Activated T-helper 1 cell treated with Interleukin-2 at 50 U/mL for 16 hours (primary cell): Measurements from ENCODE around the gene MUC3A.
A peak's percentile ranks its signal among the peaks of the same experiment; 100 is the strongest.

ENCODE experiments used
- DNase-seq: peaks from one replicate; pipeline ENCODE4 v3.0.0-alpha.2; 2020; ENCODE audit warnings: low read depth

The MUC3A gene

GRCh38 chr7:100947792-100948191 lies 1.5 kb upstream of the MUC3A start:
- DNase-seq, result no peak

GRCh38 chr7:100949933-100950443 lies 654 bp downstream of the MUC3A start:
- no peak for DNase-seq

DNA sequence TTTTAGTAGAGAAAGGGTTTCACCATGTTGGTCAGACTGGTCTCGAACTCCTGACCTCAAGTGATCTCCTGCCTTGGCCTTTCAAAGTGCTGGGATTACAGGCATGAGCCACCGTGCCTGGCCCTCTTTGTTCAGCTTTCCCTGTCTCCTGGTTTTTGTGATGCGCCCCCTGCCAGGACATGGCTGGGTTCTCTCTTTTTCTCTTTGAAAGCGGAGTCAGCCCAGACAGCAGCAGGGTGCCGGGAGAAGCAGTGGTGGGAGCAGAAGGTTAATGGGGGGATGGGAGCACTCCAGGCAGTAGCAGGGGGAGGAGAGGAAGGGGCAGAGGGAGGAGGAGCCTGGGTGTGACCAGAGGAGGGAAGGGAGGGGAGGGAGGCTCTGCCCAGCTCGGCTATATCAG lies 1.8 kb downstream of the MUC3A start:
- DNase-seq, result no peak

- no peak for DNase-seq
Measured at GRCh38 chr7:100951888-100952560, 2.7 kb downstream of the MUC3A start.

DNA sequence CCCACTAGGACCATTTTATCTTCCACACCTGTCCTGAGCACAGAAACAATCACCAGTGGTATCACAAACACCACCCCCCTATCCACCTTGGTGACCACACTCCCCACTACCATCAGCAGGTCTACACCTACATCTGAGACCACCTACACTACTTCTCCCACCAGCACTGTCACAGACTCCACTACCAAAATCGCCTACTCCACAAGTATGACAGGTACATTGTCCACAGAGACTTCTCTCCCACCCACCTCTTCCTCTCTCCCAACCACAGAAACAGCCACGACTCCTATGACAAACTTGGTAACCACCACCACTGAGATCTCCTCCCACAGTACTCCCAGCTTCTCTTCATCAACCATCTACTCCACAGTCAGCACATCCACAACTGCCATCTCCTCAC lies 3.3 kb downstream of the MUC3A start:
- DNase-seq, result no peak

GRCh38 chr7:100957832-100958421 lies 8.6 kb downstream of the MUC3A start:
- no peak for DNase-seq

DNA sequence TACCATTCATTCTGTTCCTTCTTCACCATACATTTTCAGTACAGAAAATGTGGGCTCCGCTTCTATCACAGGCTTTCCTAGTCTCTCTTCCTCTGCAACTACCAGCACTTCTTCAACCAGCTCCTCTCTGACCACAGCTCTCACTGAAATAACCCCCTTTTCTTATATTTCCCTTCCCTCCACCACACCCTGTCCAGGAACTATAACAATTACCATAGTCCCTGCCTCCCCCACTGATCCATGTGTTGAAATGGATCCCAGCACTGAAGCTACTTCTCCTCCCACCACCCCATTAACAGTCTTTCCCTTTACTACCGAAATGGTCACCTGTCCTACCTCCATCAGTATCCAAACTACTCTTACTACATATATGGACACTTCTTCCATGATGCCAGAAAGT lies 10.6 kb downstream of the MUC3A start:
- DNase-seq, result no peak

DNA sequence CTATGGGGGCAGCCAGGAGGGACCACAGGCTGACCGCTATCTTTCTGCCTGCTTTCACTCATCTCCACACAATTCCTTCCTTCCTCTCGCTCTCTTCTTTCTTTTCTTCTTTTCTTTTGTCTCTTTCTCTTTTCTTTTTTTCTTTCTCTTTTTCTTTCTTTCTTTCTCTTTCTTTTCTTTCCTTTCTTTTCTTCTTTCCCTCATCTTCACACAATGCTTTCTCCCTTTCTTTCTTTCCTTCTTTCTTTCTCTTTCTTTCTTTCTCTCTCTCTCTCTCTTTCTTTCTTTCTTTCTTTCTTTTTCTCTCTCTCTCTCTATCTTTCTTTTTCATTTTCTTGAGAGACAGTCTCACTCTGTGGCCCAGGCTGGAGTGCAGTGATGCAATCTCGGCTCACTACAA lies 13.2 kb downstream of the MUC3A start:
- DNase-seq, result no peak

GRCh38 chr7:100963386-100963785 lies 14.1 kb downstream of the MUC3A start:
- DNase-seq, result no peak

- DNase-seq, result no peak
Measured at GRCh38 chr7:100963874-100964273, 14.5 kb downstream of the MUC3A start.

DNA sequence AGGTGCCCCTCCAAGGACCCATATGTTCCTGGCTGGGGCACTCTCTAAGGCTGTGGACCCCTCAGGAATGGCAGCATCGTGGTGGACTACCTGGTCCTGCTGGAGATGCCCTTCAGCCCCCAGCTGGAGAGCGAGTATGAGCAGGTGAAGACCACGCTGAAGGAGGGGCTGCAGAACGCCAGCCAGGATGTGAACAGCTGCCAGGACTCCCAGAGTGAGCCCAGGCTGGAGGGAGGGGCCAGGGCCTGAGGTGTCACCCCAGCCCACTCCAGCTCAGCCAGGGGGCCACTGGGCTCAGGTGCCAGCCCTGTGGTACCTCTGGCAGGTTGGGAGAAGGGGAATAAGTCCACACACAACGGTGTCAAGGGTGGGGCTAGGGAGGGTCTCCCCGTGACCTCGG lies 15.3 kb downstream of the MUC3A start:
- no peak for DNase-seq

DNA sequence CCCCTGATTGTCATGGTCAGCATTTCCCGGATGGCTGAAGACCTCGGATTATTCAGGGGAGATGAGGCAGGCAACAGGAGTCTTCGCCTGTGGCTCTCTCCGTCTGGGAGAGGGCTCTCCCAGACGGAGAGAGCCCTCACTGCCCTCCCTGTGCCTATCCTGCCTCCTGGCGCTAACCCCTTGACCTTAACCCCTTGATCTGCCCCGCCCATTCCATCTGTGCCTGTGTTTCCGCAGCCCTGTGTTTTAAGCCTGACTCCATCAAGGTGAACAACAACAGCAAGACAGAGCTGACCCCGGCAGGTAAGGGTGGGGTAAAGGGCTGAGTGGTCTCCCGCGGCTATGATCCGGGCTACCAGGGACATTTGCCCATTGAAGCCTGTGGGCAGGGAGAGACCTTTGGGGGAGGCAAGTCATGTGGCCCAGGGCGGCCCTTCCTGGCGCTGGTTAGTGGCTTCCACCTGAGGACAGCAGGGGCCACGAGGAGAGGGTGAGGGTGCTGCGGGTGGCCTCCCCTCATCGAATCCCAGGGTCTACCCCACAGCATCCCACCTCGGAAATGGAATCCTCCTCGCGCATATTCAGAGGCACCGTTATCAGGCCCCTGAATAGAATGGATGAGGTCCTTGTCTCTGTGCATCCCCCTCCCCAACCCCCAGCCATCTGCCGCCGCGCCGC lies 15.8 kb downstream of the MUC3A start:
- DNase-seq, result no peak

- DNase-seq, result peak; percentile 50
Measured at GRCh38 chr7:100965723-100966541, 16.6 kb downstream of the MUC3A start.

DNA sequence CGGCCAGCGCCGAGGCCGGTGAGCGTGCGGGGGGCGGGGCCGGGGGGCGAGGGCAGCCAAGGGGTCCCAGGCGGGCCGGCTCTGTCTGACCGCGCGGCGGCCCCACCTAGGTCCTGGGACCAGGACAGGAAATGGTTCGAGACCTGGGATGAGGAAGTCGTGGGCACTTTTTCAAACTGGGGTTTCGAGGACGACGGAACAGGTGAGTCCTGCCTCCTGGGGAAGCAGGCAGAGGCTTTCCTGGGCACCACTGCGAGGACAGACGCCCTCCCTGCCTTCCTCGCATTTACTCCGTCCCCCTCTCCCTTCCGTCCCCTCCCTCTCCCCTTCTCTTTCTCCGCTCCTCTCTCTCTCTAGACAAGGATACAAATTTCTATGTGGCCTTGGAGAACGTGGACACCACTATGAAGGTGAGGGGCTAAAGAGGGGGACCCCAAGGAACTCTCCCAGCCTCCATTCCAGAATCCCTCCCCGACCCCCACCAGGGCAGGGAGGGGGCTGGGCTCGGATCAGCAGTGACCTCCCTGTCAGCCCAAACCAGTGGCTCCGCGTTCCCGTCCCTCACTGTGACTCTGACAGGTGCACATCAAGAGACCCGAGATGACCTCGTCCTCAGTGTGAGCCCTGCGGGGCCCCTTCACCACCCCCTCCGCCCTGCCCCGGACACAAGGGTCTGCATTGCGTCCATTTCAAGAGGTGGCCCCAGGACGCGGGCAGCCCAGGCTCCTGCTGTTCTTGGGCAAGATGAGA lies 17.4 kb downstream of the MUC3A start:
- no peak for DNase-seq

DNA sequence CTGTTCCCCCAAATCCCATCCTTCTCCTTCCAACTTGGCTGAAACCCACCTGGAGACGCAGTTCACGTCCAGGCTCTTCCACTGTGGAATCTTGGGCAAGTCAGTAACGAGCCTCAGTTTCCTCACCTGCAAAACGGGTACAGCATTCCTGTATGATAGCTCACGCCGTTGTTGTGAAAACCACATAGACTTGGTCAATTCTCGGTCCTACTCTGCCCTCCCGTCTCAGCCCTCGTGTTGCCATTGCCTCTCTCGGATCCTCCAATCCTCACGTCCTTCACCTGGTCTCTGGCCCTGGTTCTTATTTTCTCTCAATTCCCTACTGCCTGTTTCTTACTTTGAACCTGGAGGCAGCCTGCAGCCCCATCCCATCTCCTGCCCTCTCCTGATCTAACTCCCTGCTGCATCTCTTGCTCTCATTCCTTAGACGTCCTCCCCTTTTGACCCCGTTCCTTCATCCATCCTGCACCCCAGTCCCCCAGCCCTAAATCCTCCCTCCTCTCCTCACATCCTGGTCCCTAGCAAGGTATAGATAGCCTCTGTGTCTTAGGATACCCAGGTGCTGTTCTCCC lies 18.0 kb downstream of the MUC3A start:
- DNase-seq, result no peak

- no peak for DNase-seq
Measured at GRCh38 chr7:100968031-100968430, 18.7 kb downstream of the MUC3A start.

DNA sequence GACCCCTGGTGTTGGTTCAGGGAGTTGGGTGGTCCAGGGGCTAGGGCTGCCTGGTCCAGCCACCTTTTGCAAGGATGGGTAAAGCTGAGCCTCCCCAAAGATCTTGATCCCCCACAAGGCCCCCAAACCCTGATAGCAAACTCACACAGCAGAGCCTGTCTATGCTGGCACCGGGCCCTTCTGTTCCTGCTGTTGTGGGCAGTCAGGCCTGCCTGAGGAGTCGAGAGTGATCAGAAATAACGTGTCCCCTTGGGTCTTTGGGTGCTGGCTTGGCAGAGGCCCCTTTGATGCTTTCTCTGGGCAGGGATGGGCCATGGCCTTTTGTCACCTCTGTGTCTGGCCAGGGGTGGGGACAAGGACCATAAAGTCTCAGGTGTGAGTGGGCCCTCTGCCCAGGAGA lies 19.3 kb downstream of the MUC3A start:
- no peak for DNase-seq

DNA sequence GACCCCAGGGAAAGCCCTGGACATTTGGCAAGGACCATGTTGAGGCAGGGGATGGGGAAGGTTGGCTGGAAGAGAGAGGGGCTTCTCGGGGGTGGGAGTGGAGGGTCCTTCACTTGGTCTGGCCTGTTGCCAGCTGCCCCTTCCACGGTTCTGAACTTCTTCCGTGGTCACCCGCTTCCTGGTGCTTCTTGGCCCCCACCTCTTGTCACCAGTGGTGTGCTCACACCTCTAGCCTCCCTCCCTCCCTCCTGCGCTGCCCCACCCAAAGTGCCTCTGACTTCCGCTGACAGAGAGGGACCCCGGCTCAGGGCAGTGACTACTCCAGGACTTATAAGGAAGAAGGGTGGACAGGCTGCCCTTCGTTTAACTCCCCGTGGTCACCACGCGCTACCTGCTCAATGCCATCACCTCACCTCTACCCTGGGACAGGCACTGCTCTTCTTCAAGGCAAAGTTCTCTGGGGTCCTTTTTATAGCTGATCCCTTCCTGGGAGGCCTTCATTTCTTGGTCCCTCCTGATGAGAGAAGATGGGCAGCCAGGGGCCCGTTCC lies 19.8 kb downstream of the MUC3A start, which contains the start of gene MUC12:
TSS of gene MUC12 (plus strand) at position 500 of the 550 bp plus-strand sequence. CDS start 58 bp downstream, outside the sequence.
- no peak for DNase-seq

GRCh38 chr7:100971111-100972001 lies 22.0 kb downstream of the MUC3A start:
- DNase-seq, result no peak

DNA sequence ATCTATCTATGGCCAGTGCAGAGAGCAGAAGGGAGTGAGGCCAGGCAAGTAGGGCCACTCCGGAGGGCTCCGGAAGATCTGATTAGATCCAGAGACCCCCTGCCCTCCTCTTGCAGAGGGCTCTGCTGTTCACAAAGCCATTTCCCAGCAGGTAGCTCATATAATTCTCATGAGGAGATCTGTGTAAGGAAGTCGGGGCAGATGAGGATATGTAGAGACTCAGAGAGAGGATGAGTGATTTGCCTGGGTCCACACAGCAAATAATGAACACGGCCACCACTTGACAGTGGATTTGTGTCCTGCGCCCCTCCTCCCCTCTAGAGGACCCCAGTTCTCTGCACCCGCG lies 22.6 kb downstream of the MUC3A start:
- no peak for DNase-seq
